ENCODE results near the gene TSHZ2. TPM values are rescaled to one million over a fixed set of nuclear protein-coding genes. Genes with fewer than 3 reads are reported as not detected.

TSHZ2 gene
- total RNA-seq, 4 donors from 2014 or later = 10.3 to 15.0 (median 12.9) TPM

GRCh38 chr20:53274365-53274764, 302.2 kb downstream of the TSHZ2 start:
- H3K9me3 ChIP-seq = no peaks in the 10 kb centered on the region
- no peaks in the 10 kb centered on the region for H3K36me3 ChIP-seq
- no peaks in the 10 kb centered on the region for H3K4me1 ChIP-seq
- no peak for DNase-seq (ENCODE audit: extremely low spot score)
- no peak for TF ChIP-seq POLR2AphosphoS5 (IDR thresholded peaks at IDR 0.05)
- TF ChIP-seq CTCF (IDR thresholded peaks at IDR 0.05) = no peak
- no peak for TF ChIP-seq POLR2A (IDR thresholded peaks at IDR 0.05; ENCODE audit: low read depth)
- no peak for TF ChIP-seq EP300 (IDR thresholded peaks at IDR 0.05)
- H3K27ac ChIP-seq (replicated peaks in 1 of 4) = no peak overlapping the region
- intact Hi-C loops (cut with DNase I) = no loop called here
- no peaks in the 10 kb centered on the region for H3K27me3 ChIP-seq
- 88% methylated on average over 5 of the region's 5 CpGs for WGBS
- H3K4me3 ChIP-seq = no peak overlapping the region

- DNase-seq (ENCODE audit: extremely low spot score) = no peak
- no peaks in the 10 kb centered on the region for H3K36me3 ChIP-seq
- H3K27me3 ChIP-seq = no peaks in the 10 kb centered on the region
- intact Hi-C loops (cut with DNase I) = no loop called here
- no peak for TF ChIP-seq POLR2AphosphoS5 (IDR thresholded peaks at IDR 0.05)
- TF ChIP-seq POLR2A (IDR thresholded peaks at IDR 0.05; ENCODE audit: low read depth) = no peak
- TF ChIP-seq EP300 (IDR thresholded peaks at IDR 0.05) = no peak
- TF ChIP-seq CTCF (IDR thresholded peaks at IDR 0.05) = no peak
- H3K27ac ChIP-seq (replicated peaks in 1 of 4) = no peak overlapping the region
- H3K9me3 ChIP-seq = no peaks in the 10 kb centered on the region
- no peak overlapping the region for H3K4me3 ChIP-seq
- H3K4me1 ChIP-seq = no peaks in the 10 kb centered on the region
- WGBS = 79% methylated on average over 3 of the region's 3 CpGs
Observed at GRCh38 chr20:53274807-53275206, 302.6 kb downstream of the TSHZ2 start.

GRCh38 chr20:53276143-53276542, 304.0 kb downstream of the TSHZ2 start:
- intact Hi-C loops (cut with DNase I) = no loop called here
- TF ChIP-seq EP300 (IDR thresholded peaks at IDR 0.05) (no peak), CTCF (IDR thresholded peaks at IDR 0.05) (no peak), POLR2AphosphoS5 (IDR thresholded peaks at IDR 0.05) (no peak), POLR2A (IDR thresholded peaks at IDR 0.05; ENCODE audit: low read depth) (no peak)
- no peak for DNase-seq (ENCODE audit: extremely low spot score)
- no peak overlapping the region for H3K4me3 ChIP-seq
- H3K4me1 ChIP-seq = no peaks in the 10 kb centered on the region
- no peaks in the 10 kb centered on the region for H3K9me3 ChIP-seq
- WGBS = 84% methylated on average over 3 of the region's 3 CpGs
- no peak overlapping the region for H3K27ac ChIP-seq (replicated peaks in 1 of 4)
- no peaks in the 10 kb centered on the region for H3K27me3 ChIP-seq
- no peaks in the 10 kb centered on the region for H3K36me3 ChIP-seq

GRCh38 chr20:53278555-53278954, 306.4 kb downstream of the TSHZ2 start:
- no peak overlapping the region for H3K27ac ChIP-seq (replicated peaks in 1 of 4)
- no peaks in the 10 kb centered on the region for H3K27me3 ChIP-seq
- H3K36me3 ChIP-seq = no peaks in the 10 kb centered on the region
- H3K4me1 ChIP-seq = no peaks in the 10 kb centered on the region
- DNase-seq (ENCODE audit: extremely low spot score) = no peak
- WGBS = 91% methylated on average over 1 of the region's 1 CpG
- no peak overlapping the region for H3K4me3 ChIP-seq
- intact Hi-C loops (cut with DNase I) = no loop called here
- H3K9me3 ChIP-seq = no peaks in the 10 kb centered on the region
- TF ChIP-seq CTCF (IDR thresholded peaks at IDR 0.05) (no peak), POLR2A (IDR thresholded peaks at IDR 0.05; ENCODE audit: low read depth) (no peak), EP300 (IDR thresholded peaks at IDR 0.05) (no peak), POLR2AphosphoS5 (IDR thresholded peaks at IDR 0.05) (no peak)

- TF ChIP-seq CTCF (IDR thresholded peaks at IDR 0.05) (no peak), POLR2A (IDR thresholded peaks at IDR 0.05; ENCODE audit: low read depth) (no peak), EP300 (IDR thresholded peaks at IDR 0.05) (no peak), POLR2AphosphoS5 (IDR thresholded peaks at IDR 0.05) (no peak)
- H3K27ac ChIP-seq (replicated peaks in 1 of 4) = no peak overlapping the region
- 91% methylated on average over 1 of the region's 1 CpG for WGBS
- no peaks in the 10 kb centered on the region for H3K36me3 ChIP-seq
- no peaks in the 10 kb centered on the region for H3K27me3 ChIP-seq
- no peaks in the 10 kb centered on the region for H3K4me1 ChIP-seq
- intact Hi-C loops (cut with DNase I) = no loop called here
- H3K9me3 ChIP-seq = no peaks in the 10 kb centered on the region
- no peak for DNase-seq (ENCODE audit: extremely low spot score)
- no peak overlapping the region for H3K4me3 ChIP-seq
Observed at GRCh38 chr20:53279735-53280134, 307.6 kb downstream of the TSHZ2 start.

Data from esophagus muscularis mucosa (tissue), 4 donors.